GM18511 (cell line): ENCODE data around the gene ALDH3B1.

Source experiments
- ATAC-seq: cut with Tn5 transposase; IDR thresholded peaks from one replicate; pipeline ENCODE4 v1.9.1; 2021; ENCODE audit warnings: mild to moderate bottlenecking, moderate library complexity; ENCODE audit not compliant: unreplicated experiment

ALDH3B1 gene

GRCh38 chr11:68061508-68061907, 51.4 kb downstream of the ALDH3B1 start:
- ATAC-seq, result no peak

GRCh38 chr11:68064926-68065325, 54.8 kb downstream of the ALDH3B1 start:
- ATAC-seq, result no peak

GRCh38 chr11:68065841-68066240, 55.7 kb downstream of the ALDH3B1 start:
- no peak for ATAC-seq

- no peak for ATAC-seq
These were observed 56.6 kb downstream of the ALDH3B1 start for GRCh38 chr11:68066742-68067141.

- ATAC-seq, result no peak
These were observed 57.9 kb downstream of the ALDH3B1 start for GRCh38 chr11:68067991-68068390.

GRCh38 chr11:68071281-68072048, 61.3 kb downstream of the ALDH3B1 start:
- ATAC-seq, result no peak

GRCh38 chr11:68074584-68075352, 64.6 kb downstream of the ALDH3B1 start:
- ATAC-seq, result no peak

- no peak for ATAC-seq
These were observed 66.4 kb downstream of the ALDH3B1 start for GRCh38 chr11:68076371-68077042.

GRCh38 chr11:68077617-68078582, 67.8 kb downstream of the ALDH3B1 start:
- ATAC-seq, result peak; percentile 74
